GM21360 (cell line): ENCODE measurements around the gene FBXO8.
A peak's percentile ranks its signal among the peaks of the same experiment; 100 is the strongest.
"Not testable (repeated sequence)": the region's sequence is repeated elsewhere in the genome, so short reads cannot be mapped to it uniquely, and the experiment has no call there.

Experiments
- ATAC-seq: cut with Tn5 transposase; IDR thresholded peaks from one replicate; pipeline ENCODE4 v1.9.1; 2021; ENCODE audit warnings: mild to moderate bottlenecking, moderate library complexity; ENCODE audit not compliant: unreplicated experiment

FBXO8 gene

GRCh38 chr4:174286870-174287269 is 3.4 kb upstream of the FBXO8 start:
- ATAC-seq = no peak

DNA sequence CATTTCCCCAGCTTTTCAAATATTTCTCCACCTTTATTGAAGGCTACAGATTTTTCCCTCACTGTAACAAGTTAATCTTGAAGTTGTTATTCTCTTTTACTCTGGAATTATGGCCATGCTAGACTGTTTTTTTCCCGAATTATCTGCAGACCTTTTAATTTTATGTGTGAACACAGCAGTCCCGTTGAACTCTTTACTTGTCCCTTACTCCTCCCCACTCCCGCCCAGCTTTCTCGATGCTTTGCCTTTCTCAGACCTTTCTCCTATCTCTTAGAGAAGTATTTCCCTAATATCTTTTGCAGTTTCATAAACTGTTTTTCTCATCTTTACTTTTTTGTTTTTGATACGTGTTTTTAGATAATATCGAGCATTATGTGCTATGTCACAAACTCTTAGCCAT is 1.0 kb upstream of the FBXO8 start:
- ATAC-seq = no peak

GRCh38 chr4:174282836-174283506 is 496 bp downstream of the FBXO8 start:
- peak; percentile 98 for ATAC-seq

DNA sequence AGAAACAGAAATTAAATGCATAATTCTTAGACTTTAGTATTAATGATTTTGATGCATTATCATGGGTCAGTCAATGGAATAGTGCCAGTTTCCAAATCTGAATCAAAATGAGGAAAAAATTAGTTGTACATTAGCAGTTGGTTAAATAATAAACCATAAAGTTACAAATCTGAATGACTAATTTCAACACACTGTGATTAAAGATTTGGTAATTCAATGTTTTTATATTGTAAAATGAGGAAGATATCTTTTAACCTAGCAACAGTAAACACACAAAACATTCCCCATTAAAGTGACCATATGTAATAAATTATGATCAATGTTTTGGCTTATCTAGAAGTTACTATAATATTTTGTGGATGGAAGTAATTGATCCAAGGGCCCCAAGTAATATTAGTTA is 1.6 kb downstream of the FBXO8 start:
- ATAC-seq = no peak

DNA sequence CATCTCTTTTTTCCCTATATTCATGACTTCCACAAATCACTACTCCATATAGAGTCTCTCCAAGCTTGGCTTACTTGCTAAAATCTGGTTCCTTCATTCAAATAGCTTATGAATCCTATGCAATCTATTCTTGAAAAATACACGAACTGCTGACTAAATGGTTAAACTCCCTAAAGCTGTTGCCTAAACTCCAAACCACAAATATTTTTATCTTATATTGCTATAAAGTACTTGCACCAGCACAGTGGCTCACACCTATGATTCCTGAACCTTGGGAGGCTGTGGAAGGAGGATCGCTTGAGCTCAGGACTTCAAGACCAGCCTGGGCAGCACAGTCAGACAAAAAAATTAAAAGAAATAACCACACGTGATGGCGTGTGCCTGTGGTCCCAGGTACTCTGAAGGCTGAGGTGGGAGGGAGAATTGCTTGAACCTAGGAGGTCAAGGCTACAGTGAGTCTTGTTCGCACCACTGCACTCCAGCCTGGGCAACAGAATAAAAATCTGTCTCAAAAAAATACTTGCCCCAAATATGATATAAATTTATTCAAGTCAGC is 2.2 kb downstream of the FBXO8 start:
- ATAC-seq = no peak

DNA sequence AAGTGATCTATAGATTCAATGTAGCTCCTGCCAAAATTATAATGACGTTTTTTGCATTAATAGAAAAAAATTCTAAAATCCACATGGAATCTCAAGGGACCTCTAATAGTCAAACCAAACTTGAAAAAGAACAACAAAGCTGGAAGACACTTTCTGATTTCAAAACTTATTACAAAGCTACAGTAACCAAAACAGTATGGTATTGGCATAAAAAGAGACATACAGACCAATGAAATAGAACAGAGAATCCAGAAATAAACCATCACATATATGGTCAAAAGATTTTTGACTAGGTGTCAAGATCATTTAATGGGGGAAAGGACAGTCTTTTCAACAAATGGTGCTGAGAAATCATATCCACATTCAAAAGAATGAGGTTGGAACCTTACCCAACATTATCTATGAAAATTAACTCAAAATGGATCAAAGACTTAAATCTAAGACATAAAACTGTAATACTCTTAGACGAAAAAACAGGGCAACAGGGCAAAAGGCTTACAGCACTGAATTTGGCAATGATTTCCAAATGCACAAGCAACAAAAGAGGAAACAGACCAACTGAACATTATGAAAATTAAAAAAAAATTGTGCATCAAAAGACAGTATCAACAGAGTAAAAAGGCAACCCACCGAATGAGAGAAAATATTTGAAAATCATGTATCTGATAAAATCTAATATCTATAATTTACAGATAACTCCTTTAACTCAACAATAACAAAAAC is 3.9 kb downstream of the FBXO8 start:
- no peak for ATAC-seq

DNA sequence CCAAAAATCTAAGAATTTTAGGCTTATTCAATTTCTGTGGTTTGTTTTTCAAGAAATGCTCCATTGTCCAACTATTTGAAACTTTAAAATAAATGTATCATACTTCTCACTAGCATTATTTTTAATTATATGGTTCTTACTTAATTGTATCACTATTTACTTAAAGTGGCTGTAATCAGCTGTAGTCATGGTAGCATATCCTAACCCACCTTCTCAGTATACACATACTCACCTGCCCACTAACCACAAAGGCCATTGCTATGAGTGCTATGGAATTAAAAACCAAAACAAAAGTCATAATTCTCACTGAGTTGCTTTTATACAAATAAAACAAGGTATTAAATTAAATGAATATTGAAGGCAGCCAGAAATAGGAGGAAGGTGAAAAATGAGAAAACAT is 5.0 kb downstream of the FBXO8 start:
- ATAC-seq = no peak

DNA sequence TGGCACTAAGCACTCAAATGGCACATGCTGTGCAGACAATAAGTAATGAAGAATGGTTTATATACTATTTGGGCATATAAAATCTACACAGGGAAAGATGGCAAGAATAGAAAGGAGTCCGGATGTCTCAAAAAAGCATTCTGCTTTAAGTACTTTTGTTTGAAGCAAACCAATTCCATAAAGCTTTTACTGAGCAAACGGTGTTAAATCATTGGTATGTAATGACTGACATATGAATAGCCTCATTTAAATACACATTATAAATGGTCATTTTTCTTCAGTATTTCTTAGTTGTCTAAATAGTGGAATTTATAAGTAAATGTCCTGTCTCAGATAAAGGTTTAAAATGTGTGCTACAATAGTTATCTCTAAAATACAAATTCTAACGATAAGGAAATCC is 6.0 kb downstream of the FBXO8 start:
- no peak for ATAC-seq

GRCh38 chr4:174275101-174275500 is 8.4 kb downstream of the FBXO8 start:
- no peak for ATAC-seq

DNA sequence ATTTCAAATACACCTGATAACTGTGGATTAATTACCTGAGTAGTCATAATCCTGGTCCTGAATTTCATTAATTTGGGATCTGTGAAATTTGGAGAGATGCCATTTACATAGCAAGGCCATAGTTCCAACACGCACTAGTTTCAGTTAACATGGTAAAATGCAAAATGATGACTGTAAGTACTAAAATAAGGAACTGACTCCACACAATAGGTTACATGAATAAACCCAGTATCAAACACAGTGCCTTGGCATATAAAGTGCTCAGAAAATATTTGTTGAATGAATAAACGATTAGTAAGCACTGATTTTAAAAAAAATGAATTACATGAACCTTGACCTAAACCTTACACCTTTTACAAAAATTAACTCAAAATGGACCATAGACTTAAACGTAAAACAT is 9.0 kb downstream of the FBXO8 start:
- no peak for ATAC-seq

- ATAC-seq = no peak
These were observed 9.5 kb downstream of the FBXO8 start for GRCh38 chr4:174273930-174274329.

DNA sequence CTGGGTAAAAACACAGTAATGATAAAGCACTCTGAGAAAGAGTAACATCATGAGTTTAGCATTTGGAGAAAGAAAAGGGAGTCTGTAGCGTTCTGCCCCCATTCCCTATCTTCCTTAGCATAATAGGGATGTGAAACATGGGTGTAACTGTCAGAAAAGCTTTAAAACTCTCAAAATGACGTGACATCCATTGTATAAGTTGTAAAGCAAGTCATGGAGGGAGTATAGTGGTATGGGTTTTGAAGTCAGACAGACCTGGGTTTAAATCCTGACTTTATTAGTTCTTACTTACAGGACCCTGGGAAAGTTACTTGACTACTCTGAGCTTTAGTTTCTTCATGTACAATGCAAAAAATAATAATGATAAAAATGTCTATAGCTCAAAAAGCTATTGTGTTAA is 17.1 kb downstream of the FBXO8 start:
- no peak for ATAC-seq

GRCh38 chr4:174265916-174266315 is 17.6 kb downstream of the FBXO8 start:
- no peak for ATAC-seq

DNA sequence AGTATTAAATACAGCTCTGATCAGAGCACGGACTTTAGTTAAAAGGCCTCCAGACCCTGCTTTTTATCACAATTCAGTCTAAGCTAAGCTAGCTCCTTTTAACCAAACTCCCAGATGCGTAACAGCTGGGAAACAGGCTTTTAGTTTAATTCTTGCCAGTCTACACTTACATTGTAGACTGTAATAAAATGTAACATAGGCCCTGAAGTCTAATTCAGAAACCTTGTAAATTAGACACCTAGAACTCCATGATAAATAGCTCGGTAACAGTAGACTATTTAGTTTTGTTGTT is 20.1 kb downstream of the FBXO8 start:
- no peak for ATAC-seq

GRCh38 chr4:174262624-174263444 is 20.6 kb downstream of the FBXO8 start:
- no peak for ATAC-seq

DNA sequence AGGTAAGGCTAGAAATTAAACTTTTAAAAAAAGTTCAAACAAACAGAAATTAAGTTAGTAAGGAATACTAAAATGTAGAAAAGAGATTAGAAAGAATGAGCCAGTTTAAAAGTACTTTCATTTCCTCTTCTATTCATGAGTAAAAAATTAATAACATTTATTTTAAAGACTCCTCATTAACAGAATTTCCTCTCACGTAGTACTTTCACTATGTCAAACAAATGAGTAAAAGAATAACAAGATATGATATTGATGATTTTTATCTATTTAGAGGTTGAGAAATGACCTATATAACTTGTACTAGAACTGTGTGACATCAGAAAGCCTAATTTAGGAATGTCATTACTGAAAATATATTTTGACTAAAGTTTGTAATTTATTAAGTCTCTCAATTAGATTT is 22.0 kb downstream of the FBXO8 start:
- ATAC-seq = not testable (repeated sequence)

DNA sequence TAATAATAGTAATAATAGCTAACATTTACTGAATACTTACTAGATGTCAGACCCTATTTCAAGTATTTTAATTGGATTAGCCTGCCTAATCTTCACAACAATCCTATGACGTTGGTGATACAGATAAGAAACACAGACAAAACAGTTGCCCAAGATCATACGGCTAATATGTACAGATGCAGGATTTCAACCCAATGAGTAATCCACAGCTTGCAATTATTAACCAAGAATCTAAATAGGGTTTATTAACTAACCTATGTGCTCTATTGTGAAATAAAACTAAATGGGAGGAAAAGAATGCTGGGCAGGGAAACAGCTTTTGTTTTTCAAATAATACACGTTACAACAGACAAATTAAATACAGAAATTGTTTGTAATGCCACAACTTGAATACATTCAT is 23.4 kb downstream of the FBXO8 start:
- no peak for ATAC-seq

DNA sequence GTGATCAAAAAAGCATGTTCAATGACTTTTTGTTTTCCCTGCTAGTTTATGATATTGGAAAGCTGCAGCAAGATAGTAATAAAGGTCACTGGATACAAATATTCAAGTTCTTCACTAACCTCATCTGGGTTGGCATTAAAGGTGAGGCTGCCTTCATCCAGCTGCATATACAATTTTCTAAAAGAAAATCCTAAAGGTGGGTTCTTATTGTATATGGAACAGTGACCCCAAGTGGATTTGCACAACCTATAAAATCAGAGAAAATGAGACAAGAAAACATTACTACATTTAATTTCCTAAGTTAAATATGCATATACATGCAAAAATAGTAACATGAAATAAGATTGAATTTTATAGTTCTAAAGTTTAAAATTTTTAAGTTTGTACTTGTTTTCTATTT is 23.9 kb downstream of the FBXO8 start:
- ATAC-seq = no peak

- ATAC-seq = no peak
These were observed 27.2 kb downstream of the FBXO8 start for GRCh38 chr4:174256277-174256713.

GRCh38 chr4:174255786-174256185 is 27.7 kb downstream of the FBXO8 start:
- ATAC-seq = no peak

- no peak for ATAC-seq
These were observed 28.1 kb downstream of the FBXO8 start for GRCh38 chr4:174255374-174255773.

GRCh38 chr4:174254613-174255012 is 28.9 kb downstream of the FBXO8 start:
- no peak for ATAC-seq
